KMS-11 (cell line): ENCODE results near the gene BEND5.

Experiments
- H2AFZ ChIP-seq: fragments of 200-600 bp; sonication (generic); 2 replicates; pipeline ENCODE4 v1.6.1; 2016; ENCODE audit warnings: antibody characterized with exemption, mixed run types, low read depth
- H3K27ac ChIP-seq: fragments of 200-600 bp; sonication (generic); 2 replicates; pipeline ENCODE4 v1.6.1; 2016; ENCODE audit warnings: mild to moderate bottlenecking, mixed run types
- H3K27me3 ChIP-seq: fragments of 200-600 bp; sonication (generic); 2 replicates; pipeline ENCODE4 v1.6.1; 2017; ENCODE audit warnings: mild to moderate bottlenecking, low read depth, mixed run types, moderate library complexity; ENCODE audit not compliant: insufficient read depth
- H3K36me3 ChIP-seq: fragments of 200-600 bp; sonication (generic); 2 replicates; pipeline ENCODE4 v1.6.1; 2017; ENCODE audit warnings: mild to moderate bottlenecking, mixed run types; ENCODE audit not compliant: insufficient read depth
- H3K4me1 ChIP-seq: fragments of 200-600 bp; sonication (generic); 2 replicates; pipeline ENCODE4 v1.6.1; 2016; ENCODE audit warnings: mild to moderate bottlenecking, low read depth, mixed run types; ENCODE audit not compliant: poor library complexity, severe bottlenecking
- H3K4me2 ChIP-seq: fragments of 200-600 bp; sonication (generic); 2 replicates; pipeline ENCODE4 v1.7.0; 2016; ENCODE audit warnings: mild to moderate bottlenecking, mixed run types
- H3K4me3 ChIP-seq: fragments of 200-600 bp; sonication (generic); IDR thresholded peaks from 2 replicates; pipeline ENCODE4 v1.6.1; 2017; ENCODE audit warnings: low read depth, low read length, mixed read lengths; ENCODE audit not compliant: insufficient read depth
- H3K79me2 ChIP-seq: fragments of 200-600 bp; sonication (generic); 2 replicates; pipeline ENCODE4 v1.6.1; 2016; ENCODE audit warnings: low read depth, mixed run types; ENCODE audit not compliant: insufficient read depth
- H3K9ac ChIP-seq: fragments of 200-600 bp; sonication (generic); 2 replicates; pipeline ENCODE4 v1.6.1; 2016; ENCODE audit warnings: mild to moderate bottlenecking, mixed run types
- H4K20me1 ChIP-seq: fragments of 200-600 bp; sonication (generic); 2 replicates; pipeline ENCODE4 v1.6.1; 2016; ENCODE audit warnings: mild to moderate bottlenecking, mixed run types; ENCODE audit not compliant: insufficient read depth
- CTCF ChIP-seq: fragments of 200-600 bp; sonication (generic); conservative IDR thresholded peaks from 2 replicates; pipeline ENCODE4 v1.6.1; 2017; ENCODE audit warnings: low read depth, mild to moderate bottlenecking, antibody characterized with exemption, low read length, moderate library complexity, mixed read lengths

The BEND5 gene

DNA sequence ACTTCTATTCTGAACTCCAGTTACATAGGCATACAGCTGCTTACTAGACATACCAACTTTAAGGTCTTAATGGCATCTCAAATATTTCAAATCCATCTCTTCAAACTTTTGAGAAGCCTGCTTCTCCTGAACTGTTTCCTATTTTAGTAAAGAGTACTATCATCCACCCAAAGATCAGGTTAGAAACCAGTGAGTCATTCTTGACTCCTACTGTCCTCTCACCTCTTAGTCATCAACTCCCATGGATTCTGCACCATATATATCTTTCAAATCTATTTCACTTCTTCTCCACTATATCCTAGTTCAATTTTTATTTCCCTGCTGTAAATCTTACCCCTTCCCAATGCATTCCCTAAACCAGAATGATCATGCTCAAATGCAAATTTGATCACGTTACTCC is 18.1 kb upstream of the BEND5 start:
- H3K36me3 ChIP-seq = no peaks in the 10 kb centered on the region
- H3K27ac ChIP-seq = no peak overlapping the region
- no peaks in the 10 kb centered on the region for H3K79me2 ChIP-seq
- H3K4me3 ChIP-seq = no peak overlapping the region
- H2AFZ ChIP-seq = no peak overlapping the region
- no peaks in the 10 kb centered on the region for H4K20me1 ChIP-seq
- H3K4me1 ChIP-seq = no peaks in the 10 kb centered on the region
- no peak for TF ChIP-seq CTCF
- H3K4me2 ChIP-seq = no peak overlapping the region
- no peaks in the 10 kb centered on the region for H3K27me3 ChIP-seq
- H3K9ac ChIP-seq = no peak overlapping the region

DNA sequence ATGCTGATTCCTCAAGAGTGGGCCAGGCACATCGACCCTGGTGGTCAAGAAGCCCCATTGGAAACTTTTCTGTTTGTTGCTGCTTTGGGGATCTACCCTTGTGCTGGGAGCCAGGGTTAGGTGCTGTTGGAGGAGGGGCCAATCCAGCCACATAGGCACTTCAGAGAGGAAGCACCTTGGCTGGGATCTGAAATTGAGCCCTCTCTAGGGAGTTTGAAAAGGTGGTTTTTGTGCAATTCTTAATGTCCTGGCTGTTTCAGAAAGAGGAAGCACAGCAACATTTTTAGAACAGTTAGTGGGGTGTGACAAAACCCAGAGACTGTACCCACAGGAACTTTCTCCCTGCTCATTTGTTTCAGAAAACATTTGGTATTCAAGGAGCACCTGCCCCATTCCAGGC is 17.2 kb upstream of the BEND5 start:
- Histone ChIP-seq H3K27ac (no peak overlapping the region), H3K79me2 (no peaks in the 10 kb centered on the region), H3K4me1 (no peaks in the 10 kb centered on the region), H3K9ac (no peak overlapping the region), H3K36me3 (no peaks in the 10 kb centered on the region), H3K27me3 (no peaks in the 10 kb centered on the region), H3K4me2 (no peak overlapping the region), H3K4me3 (no peak overlapping the region), H2AFZ (no peak overlapping the region), H4K20me1 (no peaks in the 10 kb centered on the region)
- TF ChIP-seq CTCF = no peak

DNA sequence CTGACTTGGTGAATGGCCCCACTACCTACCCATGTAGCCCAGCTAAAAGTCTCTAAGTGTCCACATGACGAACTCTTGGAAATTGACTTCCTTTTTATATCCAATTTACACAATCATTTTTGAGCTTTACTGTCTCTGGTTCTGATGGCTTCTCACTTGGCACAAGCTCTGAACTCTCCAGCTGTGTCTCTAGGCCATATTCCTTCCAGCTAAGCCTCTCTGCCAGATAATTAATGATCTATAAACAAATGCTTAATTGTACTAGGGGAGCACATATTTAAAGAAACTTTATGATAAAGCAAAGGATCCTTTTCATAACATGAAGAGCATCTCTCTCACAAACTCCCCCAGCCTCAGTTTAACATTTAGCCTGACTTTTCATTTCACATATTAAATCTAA is 16.3 kb upstream of the BEND5 start:
- no peak overlapping the region for H3K27ac ChIP-seq
- H3K9ac ChIP-seq = no peak overlapping the region
- H3K4me3 ChIP-seq = no peak overlapping the region
- no peaks in the 10 kb centered on the region for H3K4me1 ChIP-seq
- H3K36me3 ChIP-seq = no peaks in the 10 kb centered on the region
- H2AFZ ChIP-seq = no peak overlapping the region
- no peak overlapping the region for H3K4me2 ChIP-seq
- no peaks in the 10 kb centered on the region for H3K27me3 ChIP-seq
- no peaks in the 10 kb centered on the region for H4K20me1 ChIP-seq
- H3K79me2 ChIP-seq = no peaks in the 10 kb centered on the region
- TF ChIP-seq CTCF = no peak

- no peaks in the 10 kb centered on the region for H3K4me1 ChIP-seq
- H3K4me2 ChIP-seq = no peak overlapping the region
- no peak for TF ChIP-seq CTCF
- no peaks in the 10 kb centered on the region for H3K27me3 ChIP-seq
- H4K20me1 ChIP-seq = no peaks in the 10 kb centered on the region
- H2AFZ ChIP-seq = no peak overlapping the region
- H3K27ac ChIP-seq = no peak overlapping the region
- H3K79me2 ChIP-seq = no peaks in the 10 kb centered on the region
- H3K9ac ChIP-seq = no peak overlapping the region
- no peak overlapping the region for H3K4me3 ChIP-seq
- no peaks in the 10 kb centered on the region for H3K36me3 ChIP-seq
Observed at GRCh38 chr1:48790397-48790796, 13.7 kb upstream of the BEND5 start.

DNA sequence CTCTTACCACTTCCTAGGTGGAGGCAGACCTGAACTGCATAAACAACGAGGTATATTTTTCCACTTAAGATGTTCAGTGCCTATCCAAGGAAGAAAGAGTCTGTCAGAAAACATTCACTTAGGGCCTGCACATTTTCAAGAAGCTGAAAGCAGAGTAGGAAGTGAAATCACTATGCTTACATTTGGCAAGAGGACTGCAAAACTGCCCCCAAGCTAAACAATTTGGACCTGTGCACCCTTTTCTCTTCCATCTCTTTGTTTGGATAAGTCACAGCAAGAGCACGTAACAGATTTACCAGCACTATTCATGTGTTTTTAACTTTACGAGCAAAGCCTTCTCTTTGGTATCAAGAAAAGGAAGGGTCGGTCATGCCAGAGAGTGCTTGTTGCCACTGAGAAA is 13.2 kb upstream of the BEND5 start:
- Histone ChIP-seq H3K4me2 (no peak overlapping the region), H3K4me1 (no peaks in the 10 kb centered on the region), H3K79me2 (no peaks in the 10 kb centered on the region), H3K4me3 (no peak overlapping the region), H4K20me1 (no peaks in the 10 kb centered on the region), H3K27me3 (no peaks in the 10 kb centered on the region), H3K36me3 (no peaks in the 10 kb centered on the region), H2AFZ (no peak overlapping the region), H3K27ac (no peak overlapping the region), H3K9ac (no peak overlapping the region)
- no peak for TF ChIP-seq CTCF
